HG02943 (cell line): ENCODE measurements around the gene TMEM129.

ENCODE experiments used
- ATAC-seq: cut with Tn5 transposase; IDR thresholded peaks from one replicate; pipeline ENCODE4 v1.9.1; 2021; ENCODE audit warnings: mild to moderate bottlenecking, low read depth, moderate library complexity; ENCODE audit not compliant: unreplicated experiment

The TMEM129 gene

DNA sequence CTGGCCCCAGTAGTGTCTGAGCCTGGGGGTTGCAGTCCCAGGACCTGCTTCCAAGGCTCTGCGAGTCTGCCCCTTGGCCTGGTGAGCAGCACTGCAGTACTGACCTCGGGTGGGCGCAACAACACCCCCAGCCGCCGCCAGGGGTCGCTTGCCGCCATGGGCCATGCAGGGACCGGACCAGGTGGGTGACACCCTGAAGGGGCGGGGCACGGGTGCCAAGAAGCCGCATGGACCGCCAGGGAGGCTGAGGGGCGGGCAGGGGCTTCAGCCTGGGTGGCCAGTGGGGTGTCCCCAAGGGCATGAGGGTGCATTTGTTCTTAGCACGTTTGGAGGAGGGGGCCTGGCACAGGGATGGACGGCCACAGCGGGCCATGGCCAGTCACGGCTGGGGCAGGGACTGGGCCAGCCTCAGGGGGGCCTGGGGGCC is 25.2 kb upstream of the TMEM129 start:
- no peak for ATAC-seq

DNA sequence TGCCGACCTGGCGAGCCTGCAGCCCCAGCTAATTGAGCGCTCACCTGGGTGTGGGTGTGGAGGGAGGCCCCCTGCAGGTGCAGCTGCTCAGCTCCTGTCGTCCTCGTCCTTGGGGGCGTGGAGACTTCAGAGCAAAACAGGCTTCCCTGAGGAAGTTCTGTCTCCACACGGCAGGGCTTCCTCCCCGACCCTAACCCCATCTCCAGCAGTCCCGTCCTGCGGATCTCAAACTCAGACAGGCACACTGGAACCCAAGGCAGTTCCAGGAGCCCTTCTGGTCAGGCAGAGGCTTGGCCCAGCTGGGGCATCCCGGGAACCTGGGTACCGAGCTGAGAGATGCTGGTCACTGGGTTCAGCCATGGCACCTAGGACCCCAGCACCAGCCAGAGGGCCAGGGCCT is 24.6 kb upstream of the TMEM129 start:
- no peak for ATAC-seq

DNA sequence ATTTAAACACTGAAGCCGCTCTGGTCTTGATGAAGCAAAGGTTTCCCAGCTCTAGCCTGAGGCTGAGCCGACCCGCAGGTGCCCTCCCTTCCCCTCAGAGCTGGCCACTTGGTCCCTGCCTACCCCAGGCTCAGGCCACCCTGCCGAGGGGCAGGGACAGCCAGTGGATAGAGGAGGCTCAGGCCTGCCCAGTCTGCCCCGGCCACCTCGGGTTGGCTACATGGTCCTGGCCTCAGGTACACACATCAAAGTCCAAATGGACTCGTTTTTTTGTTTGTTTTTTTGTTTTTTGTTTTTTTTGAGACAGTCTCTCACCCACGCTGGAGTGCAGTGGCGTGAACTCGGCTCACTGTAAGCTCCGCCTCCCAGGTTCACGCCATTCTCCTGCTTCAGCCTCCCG is 24.0 kb upstream of the TMEM129 start:
- ATAC-seq: no peak

DNA sequence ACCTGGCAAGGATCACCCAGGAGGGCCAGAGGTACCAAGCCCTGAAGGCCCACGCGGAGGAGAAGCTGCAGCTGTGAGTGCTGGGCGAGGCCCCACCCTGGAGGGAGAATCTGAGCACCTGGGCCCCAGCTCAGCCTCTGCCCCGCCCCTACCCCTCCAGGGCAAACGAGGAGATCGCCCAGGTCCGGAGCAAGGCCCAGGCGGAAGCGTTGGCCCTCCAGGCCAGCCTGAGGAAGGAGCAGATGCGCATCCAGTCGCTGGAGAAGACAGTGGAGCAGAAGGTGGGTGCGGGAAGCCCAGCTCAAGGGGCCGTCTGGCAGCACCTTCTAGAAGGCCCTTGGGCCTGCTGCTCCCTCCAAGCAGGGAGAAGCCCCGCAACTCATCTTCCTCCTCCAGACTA is 23.4 kb upstream of the TMEM129 start:
- no peak for ATAC-seq

DNA sequence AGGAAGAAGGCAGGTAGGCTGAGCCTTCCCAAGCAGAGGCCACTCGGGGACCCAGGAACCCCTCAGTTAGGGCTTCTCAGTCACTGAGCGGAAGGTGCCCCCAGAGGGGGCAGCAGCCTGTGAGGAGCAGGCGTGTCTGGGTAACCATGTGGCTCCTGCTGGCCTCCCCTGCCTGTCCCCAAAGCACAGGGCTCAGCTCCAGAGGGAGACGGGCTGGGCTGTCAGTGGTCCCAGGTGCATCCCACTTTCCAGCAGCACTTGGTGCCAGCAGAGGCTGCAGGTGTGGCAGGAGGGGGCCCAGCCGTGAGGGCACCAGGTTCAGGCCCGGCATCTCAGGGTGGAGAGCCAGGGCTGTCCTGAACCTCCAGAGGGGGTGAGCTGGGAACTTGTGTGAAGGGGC is 22.9 kb upstream of the TMEM129 start:
- ATAC-seq: no peak

DNA sequence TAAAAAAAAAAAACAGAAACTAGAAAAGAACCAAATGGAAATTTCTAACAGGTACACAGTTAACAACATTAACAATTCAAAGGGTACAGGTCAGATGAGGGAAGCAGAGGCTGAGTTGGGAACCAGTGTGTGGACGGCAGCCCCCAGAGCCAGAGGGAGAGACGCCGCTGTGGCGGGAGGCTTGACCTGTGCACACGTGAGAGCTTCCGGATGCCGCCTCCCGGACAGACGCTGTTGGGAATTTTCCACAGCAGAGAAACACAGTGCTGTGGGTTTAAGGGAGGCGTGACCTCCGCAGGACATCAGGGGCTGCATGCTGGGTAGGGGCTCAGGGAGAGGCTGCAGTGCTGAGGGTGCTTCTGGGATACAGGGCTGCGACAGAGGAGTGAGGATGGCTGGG is 22.4 kb upstream of the TMEM129 start:
- no peak for ATAC-seq

DNA sequence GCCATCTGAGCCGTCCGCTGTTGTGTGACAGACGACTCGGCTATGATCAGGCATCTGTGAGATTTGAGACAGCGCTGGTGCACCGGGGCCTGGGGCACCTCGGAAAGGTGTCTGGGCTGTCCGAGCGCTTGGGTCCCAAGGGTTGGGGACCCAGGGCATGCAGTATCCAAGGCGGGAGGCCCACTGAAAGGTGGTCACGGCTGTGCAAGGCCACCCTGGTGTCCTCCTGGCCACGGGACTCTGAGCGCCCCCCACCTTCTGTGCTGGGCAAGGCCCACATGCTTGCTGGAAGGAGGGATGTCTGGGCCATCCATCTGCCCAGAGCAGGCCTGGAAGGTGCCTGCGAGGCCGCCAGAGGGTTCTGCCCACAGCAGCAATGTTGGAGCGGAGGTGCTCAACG is 20.1 kb upstream of the TMEM129 start:
- ATAC-seq: no peak

DNA sequence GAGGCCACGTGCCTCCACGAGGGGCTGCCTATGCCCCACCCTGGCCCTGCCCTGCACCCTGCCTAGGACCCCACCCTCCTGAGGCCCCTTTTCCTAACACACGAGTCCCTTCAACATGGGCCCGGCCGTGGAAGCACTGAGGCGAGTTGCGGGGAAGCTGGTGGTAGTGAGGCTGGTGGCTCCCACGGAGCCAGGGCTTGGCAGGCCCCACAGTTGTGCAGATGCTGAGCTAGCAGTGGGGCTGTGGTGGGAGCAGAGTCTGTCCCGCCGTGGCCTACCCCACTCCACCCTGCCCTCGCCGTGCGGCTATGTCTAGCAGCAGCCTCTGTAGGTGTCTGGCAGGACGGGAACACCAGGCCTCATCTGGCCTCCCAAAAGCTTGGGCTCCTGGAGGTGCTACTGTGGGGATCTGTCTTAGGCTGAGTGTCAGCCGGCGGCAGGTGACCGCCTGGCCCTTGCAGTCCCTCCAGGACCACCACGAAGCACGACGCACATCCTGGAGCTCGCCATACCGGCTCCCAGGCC is 19.0 kb upstream of the TMEM129 start:
- ATAC-seq: no peak

DNA sequence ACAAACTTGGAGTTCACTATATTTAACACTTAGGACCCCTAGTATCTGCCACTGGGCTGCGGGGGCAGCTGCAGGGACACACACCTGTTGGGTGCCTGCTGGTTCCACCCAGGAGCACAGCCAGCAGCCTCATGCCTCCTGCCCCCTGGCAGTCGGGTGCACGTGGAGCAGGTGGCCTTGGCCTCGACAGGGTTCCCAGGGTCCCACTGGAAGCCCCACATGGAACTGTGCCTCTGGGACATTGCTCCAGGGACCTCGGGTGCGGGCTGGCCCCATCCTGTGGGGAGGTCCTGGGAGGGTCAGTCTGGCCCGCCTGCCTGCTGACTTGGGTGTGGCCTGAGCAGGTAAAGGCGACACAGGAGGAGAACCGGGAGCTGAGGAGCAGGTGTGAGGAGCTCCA is 18.2 kb upstream of the TMEM129 start:
- ATAC-seq: no peak

DNA sequence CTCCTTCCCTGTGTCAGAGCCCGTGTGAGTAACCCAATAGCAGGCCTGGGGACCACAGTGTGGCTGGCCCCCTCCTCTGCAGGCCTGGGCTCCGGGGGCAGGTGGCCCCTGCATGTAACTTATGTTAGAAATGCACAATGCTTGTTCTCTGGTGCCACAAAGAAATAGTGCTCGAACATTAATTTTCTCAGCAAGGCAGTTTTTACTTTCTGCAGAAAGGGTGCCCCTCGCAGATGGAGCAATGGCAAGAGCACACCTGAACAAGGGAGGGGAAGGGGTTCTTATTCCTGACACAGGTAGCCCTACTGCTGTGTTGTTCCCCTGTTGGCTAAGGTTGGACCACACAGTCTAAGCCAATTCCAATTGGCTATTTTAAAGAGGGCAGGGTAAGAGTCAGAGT is 17.3 kb upstream of the TMEM129 start:
- ATAC-seq: no peak

DNA sequence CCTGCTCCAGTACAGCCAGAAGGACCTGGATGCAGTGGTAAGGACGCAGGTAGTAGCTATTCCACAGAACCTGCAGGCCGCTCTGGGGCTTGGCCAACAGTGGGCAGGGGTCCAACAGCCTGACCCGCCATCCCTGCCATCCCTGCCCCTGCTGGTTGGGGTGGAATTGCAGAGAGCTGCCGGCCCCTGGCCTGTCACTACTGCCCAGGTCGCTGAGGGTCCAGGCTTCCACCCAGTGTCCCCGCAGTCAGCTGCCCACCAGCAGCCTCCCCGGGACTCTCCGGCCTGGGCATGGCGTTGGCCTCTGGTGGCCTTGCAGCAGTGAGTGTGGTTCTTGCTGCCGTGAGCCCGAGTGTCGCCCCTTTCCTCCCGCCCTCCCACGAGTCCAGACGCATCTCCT is 16.5 kb upstream of the TMEM129 start:
- ATAC-seq: no peak

DNA sequence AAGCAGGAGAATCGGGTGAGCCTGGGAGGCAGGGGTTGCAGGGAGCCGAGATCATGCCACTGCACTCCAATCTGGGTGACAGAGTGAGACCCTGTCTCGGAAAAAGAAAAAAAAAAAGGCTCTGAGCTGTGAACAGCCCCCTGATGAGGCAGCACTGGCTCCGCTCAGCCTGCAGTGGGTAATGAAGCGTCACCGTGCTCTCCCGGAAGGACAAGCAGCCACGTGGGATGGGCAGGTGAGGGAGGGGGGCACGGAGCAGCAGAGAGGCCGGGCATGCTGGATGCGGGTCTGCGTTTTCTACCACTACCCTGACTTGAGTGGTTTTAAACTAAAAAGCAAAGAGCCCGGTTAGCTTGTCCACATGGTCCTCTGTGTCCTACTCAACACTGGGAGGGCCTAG is 15.7 kb upstream of the TMEM129 start:
- ATAC-seq: no peak

DNA sequence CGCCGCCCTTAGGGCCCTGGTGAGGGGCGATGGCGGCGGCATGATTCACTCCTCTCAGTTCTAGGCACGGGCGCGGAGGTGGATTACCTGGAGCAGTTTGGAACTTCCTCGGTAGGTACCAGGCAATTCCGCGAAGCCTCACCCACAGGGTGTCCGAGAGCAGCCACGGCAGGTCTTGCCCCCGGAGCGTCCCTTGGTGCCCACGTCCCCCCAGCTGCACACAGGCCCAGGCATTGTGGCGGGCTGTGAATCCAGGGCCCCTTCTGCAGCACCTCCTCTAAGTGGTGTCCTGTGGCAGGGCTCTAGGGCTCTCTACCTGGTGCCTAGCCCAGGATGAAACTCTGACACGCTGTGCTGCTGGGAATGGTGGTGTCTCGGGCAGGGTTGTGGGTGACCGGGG is 14.1 kb upstream of the TMEM129 start:
- no peak for ATAC-seq

DNA sequence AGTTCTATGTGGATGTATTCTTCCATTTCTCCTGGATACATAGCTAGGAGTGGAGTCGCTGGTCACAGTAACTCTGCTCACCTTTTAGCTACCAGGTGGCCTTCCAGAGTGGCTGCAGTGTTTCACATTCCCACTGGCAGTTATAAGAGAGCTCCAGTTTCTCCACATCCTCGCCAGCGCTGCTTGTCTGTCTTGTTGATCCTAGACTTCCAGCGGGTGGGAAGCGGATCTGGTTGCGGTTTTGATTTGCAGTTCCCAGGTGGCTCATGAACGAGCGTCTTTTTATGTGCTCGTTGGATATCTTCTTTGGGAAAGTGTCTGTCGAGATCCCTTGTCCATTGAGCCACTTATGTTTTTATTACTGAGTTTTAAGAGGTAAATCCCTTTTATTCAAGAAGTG is 11.8 kb upstream of the TMEM129 start:
- no peak for ATAC-seq

DNA sequence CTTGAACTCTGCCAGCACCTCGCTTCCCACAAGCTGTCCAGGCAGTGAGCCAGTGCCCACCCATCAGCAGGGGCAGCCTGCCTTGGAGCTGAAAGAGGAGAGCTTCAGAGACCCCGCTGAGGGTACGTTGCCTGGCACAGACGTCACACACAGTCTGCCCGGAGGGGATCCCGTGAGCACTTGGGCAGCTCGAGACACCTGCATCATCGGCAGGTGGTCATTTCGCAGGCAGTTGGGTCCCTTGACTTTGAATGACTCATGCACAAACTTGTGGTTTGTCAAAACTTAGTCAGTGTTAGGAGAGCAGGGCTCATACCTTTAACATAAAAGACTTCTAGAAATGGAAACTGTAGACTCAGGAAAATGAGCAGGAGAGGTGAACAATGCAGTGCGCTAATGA is 10.1 kb upstream of the TMEM129 start:
- ATAC-seq: no peak

DNA sequence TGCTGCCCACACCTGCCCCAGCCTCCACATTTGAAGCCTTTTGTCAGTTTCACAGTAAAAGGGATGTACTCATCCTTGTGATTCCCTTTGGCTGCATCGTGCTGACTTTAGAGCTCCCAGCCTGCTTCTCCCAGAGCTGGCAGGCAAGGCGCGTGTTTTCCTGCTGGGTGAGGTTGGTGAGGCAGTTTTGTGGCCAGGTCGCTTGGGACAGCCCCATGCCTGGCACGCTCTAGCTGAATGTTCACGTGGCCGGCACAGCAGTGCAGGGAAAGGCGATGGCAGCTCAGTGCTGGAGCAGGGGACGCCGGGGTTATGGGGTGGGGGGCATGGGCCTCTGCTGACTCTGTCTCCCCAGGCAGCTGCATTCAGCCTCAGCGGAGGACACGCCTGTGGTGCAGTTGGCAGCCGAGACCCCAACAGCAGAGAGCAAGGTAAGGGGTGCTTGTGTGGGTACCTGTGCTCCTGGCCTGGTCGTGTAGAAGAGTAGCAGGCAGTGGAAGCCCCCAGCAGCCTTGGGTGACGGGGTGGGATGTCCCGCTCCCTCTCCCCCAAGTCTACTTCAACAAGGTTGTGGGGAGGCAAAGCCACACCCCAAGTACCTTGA is 9.5 kb upstream of the TMEM129 start:
- ATAC-seq: no peak

DNA sequence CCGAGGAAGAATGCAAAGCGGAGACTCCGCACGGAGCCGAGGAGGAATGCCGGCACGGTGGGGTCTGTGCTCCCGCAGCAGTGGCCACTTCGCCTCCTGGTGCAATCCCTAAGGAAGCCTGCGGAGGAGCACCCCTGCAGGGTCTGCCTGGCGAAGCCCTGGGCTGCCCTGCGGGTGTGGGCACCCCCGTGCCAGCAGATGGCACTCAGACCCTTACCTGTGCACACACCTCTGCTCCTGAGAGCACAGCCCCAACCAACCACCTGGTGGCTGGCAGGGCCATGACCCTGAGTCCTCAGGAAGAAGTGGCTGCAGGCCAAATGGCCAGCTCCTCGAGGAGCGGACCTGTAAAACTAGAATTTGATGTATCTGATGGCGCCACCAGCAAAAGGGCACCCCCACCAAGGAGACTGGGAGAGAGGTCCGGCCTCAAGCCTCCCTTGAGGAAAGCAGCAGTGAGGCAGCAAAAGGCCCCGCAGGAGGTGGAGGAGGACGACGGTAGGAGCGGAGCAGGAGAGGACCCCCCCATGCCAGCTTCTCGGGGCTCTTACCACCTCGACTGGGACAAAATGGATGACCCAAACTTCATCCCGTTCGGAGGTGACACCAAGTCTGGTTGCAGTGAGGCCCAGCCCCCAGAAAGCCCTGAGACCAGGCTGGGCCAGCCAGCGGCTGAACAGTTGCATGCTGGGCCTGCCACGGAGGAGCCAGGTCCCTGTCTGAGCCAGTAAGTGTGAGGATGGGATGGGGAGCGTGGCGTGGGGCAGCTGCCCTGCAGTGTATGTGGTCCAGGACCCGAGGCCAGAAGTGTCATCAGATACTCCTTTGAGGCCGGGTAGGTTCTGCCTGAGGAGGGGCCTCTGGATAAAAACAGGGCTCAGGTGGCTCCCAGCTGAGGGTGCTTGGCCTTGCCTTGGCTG is 7.2 kb upstream of the TMEM129 start:
- no peak for ATAC-seq

DNA sequence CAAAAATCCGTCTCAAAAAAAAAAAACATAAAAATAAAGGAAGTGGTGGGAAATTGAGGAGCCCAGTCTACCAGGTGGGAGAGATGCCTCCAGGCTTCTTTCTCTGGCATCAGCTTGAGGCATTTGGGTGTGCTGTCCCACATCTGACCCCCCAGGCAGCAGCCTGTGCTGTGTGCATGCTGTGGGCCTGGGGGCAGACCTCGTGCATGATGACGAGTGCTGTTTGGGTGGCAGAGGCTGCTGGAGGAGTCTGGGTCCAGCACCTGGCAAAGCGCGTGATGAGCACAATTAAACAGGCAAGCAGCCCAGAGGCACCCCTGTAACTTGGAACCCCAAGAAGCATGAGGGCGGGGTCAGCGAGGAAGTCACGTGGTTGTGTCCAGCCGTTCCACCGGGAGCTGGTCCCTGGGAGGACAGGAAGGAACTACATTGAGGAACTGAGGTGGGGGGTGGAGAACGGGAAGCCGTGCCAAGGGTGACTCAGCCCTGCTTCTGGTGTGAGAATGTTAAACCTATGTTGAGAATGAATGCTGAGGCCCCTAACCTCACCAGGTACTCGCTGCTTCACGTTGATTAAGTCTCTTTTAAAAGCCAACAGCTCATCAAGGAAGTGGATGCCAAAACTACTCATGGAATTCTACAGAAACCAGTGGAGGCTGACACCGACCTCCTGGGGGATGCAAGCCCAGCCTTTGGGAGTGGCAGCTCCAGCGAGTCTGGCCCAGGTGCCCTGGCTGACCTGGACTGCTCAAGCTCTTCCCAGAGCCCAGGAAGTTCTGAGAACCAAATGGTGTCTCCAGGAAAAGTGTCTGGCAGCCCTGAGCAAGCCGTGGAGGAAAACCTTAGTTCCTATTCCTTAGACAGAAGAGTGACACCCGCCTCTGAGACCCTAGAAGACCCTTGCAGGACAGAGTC is 6.3 kb upstream of the TMEM129 start:
- no peak for ATAC-seq

DNA sequence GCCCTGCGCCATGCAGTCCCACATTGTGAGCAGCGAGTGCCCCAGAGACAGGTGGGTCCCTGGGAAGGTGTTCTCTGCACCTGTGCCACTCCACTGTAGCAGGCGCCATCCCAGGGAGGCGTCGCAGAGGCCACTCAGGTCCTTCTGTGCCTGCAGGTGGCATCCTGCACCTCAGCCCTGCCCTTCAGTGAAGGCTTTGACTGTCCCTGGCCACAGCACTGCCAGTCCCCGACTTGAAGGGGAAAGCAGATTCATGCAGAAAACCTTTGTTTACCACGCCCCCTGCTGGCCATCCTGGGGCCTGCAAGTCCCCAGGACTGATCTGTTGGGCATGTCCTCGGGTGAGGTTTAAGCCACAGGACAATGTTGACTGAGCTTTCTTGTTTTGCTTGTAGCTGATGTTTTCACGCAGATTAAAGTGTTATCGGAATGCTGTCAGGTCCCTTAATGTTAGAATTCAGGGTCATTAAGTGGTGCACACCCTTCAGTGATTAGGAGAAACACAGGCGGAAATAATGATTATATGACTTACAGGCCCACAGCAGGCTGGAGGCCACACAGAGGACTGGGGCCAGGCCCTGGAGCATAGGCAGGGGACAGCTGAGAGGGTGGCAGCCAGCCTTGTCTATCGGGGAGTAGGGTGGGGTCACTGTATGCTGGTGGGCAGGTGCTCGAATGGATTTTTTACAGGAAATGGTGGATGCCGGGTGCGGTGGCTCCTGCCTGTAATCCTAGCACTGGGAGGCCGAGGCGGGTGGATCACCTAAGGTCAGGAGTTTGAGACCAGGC is 5.2 kb upstream of the TMEM129 start:
- no peak for ATAC-seq

DNA sequence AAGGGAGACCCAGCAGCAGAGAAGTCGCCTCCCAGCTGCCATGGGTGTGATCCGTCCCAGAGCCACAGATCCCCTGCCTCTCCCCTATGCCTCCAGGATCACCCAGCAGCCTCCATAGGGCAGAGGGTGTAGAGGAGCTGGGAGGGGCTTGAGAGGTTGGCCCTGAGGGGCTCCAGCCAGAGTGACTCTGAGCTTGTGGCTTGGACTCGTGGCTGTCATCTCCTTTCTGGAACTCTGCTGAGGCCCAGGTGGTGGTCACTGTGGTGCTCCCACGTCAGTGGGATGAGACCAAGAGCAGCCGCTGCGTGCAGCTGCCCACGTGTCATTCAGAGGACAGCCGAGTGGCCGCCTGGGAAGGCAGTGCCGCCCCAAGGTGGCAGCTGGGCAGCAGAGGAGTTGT is 4.4 kb upstream of the TMEM129 start:
- ATAC-seq: no peak
